Renal cortical epithelial cell (primary cell): ENCODE measurements around the gene RACGAP1. TPM values are rescaled to one million over a fixed set of nuclear protein-coding genes. Genes with fewer than 3 reads are reported as not detected.
"Not testable (repeated sequence)": the region's sequence is repeated elsewhere in the genome, so short reads cannot be mapped to it uniquely, and the experiment has no call there.

Experiments used
- DNase-seq: peaks from one replicate; pipeline ENCODE4 v3.0.0-alpha.2; 2011; ENCODE audit warnings: low read depth
- total RNA-seq: library from RNA; depleted of rRNA; stranded (reverse); fragments of >200 nt; gene quantifications from 2 replicates; pipeline ENCODE4 v1.2.3, GENCODE V29; 2014

The RACGAP1 gene
- total RNA-seq, 1 donor from 2014 or later: 20.7 TPM

DNA sequence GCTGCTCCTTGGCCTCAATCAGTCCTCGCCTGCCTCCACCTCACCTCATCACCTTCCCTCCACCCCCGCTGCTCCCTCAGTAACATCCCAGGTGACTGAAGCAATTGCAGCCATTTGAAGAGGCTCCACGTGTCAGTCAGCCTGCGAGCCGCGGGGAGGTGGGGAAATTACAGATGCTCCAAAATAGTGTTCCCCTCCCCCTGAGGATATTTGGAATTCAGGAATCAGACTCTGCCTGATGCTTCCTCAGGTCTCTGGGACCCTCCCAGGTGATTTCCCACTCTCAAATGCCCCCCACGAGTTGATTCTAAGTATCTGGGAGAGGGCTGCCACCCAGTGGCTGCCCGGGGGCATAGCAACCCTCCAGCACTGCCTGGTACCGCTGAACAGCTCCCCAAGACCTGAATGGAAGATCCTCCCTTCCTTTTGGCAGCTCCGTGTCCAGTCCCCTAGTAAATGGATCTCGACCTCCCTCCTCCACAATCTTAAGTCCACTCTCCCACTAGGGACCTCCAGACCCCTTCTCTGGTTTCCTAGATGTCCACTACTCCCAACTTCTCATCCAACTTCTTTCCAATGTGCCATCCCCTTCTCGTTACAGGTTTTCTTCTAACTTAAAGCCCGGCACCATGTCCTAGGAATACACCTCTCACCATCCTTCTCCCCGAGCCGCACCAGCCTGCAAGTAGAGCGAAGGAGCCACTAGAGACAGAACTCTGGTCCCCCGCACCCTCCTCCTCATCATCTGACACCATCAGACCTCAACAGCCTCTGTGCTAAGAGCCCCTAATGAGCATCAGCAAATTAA, 30.7 kb upstream of the RACGAP1 start:
- DNase-seq: peak; percentile 32

DNA sequence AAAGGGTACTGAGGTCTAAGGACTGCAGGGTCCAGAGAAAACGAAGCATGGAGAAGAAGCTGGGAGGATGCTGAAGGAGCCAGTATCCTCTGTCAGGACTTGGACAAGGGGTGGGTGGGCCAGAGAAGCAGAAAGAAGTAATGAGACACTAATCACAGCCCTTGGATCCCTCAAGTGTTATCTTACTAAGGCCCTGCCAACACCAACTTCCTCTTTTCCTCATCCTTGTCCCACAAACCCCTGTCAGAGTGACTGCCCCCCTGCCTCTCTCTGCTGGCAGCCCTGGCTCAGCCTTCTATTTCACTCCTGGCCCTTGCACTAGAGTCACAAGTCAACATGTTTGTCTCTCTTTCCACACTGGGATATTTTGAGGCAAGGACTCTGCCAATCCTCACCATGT, 28.3 kb upstream of the RACGAP1 start:
- no peak for DNase-seq

DNA sequence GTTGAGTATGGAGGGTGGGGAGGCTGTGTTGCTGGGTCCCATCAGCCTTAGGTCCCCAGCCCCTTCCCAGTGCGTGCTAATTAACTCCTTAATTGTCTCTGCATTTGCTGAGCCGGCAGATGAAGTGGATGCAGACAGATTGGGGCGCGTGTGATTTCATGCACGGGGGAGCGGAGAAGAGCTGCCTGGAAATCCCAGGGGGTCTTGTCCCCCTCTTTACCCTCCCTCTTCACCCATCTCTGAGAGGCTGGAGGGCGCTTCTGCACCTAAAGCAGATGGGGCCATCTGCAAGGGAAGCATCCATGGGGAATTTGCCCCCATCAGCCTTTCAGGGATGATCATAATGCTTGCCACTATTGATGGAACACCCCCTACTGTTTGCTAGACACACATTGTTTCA, 27.7 kb upstream of the RACGAP1 start:
- DNase-seq: no peak

DNA sequence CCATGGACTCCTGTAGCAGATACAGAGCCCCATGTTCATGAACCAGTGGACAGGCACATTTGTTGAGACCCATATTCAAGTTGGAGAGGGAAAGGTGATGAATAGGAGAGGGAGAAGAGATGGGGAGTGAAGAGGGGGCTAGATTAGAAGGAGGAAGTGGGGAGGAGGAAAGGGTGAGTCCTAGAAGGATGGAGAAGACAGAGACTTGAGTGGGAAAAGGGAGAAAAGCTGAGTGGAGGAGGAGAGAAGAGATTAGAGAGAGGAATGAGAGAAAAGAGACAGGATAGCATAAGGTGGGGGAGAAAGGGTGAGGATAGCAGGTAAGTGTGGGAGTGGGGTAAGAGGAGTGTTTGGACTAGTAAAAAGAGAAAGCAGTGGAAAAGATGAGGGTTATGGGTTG, 27.2 kb upstream of the RACGAP1 start:
- no peak for DNase-seq

DNA sequence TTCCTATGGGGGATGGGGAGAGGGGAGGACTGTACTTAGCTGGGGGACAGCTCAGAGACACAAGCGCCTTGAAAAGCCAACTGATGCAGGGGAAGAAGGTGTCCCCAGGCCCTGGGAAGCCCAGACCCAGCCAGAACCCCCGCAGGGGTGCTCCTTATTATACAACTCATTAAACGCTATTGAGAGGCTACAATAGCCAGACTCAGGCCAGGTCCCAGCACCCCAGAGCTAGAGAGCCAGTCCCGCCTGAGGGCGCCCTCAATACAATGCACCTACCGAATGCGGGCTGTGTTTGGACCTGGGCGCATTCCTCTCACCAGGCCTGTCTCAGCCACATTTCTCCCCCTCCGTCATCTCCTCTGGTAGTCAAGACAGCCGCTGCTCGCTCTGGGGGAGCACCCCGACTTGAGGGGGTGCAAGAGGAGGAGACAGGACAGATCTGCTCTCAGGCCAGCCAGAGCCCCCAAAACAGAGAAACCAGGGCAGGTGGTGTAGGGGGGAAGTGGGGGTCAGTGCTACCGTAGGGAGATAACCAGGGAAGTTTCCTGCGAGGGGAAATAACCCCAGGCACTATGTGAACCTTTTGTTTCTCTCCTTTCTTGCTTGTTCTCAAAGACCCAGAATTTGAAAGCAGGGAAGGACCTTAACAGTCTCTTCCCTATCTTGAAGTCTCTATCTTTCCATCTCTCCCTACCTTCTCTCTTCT, 26.0 kb upstream of the RACGAP1 start:
- DNase-seq: no peak

DNA sequence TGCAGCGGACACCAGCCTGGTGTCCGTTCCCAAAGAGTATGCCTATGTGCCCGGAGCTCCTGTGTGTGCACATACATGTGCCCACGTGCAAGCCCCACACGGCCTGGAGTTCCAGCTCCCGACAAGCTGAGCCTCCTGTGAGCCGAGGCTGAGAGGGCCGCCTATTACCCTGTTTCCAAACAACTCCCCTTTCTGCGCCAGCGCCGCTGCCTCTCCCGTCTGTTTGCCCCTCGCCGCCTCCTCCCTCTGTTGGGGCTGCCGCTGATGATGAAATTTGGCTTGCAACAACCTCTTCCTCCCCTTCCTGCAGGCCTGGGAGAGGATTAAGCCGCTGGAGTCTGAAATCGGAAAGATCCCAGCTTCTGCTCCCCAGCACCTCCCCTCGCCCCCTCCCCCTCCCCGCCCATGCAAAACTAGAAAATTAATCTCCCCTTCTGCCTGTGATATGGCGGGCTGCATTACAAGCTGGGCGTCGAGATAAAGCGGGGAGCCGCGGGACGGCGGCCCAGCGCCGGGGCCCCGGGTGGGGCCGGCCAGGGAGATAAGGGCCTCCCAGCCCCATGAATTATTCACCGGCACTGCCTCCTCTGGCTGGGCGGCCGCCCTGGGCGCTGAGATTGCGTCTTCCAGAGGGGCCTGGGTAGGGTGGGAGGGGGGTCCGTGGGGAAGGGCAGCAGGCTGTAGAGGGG, 25.3 kb upstream of the RACGAP1 start:
- DNase-seq: no peak

DNA sequence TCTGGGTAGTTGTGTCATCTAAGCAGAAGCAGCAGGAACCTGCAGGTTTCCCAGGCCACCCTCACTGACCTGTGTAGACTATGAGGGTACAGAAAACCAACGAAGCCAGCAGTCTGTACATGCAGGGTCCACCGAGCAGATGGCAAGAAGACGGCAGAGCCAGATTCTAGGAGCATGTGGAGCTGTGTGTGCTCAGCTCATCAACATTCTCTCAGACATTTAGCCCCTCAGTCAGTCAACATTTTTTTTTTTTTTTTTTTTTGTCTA, 24.8 kb upstream of the RACGAP1 start:
- DNase-seq: no peak

DNA sequence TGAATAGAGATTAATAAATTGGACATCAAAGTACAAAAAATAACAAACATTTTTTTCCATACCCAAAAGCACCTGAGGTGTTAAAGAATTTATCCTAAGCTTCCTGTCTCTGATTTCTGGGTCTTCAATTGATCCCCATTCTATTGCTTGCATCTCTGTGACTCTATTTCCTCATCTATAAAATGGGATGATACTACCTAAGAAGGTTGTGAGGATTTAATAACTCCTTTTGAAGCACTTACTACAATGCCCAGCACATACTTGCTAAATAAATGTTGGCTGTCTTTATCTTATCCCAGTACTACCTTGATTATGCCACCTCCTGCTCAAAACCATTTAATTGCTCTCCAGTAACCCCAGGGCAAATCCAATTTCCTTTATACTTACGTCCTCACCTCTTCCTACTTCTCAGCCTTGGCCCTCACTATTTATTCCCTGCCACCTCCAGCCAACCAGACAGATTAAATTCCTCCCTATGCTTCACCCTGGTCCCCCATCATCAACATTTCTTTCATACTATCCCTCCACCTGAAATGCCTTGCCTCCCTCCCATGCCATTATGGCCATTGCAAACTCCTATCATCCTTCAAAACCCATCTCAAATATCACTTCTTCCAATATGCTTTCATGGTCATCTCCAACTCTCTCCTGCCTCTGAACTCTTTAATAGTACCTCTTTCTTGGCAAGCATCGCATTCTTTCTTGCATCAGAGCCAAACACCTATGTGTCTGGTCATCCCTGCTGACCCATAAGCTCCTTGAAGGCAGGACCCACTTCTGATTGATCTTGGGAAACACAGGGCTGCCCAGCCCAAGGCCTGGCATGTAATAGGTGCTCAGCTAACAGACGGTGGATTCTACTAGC, 24.2 kb upstream of the RACGAP1 start:
- DNase-seq: no peak

DNA sequence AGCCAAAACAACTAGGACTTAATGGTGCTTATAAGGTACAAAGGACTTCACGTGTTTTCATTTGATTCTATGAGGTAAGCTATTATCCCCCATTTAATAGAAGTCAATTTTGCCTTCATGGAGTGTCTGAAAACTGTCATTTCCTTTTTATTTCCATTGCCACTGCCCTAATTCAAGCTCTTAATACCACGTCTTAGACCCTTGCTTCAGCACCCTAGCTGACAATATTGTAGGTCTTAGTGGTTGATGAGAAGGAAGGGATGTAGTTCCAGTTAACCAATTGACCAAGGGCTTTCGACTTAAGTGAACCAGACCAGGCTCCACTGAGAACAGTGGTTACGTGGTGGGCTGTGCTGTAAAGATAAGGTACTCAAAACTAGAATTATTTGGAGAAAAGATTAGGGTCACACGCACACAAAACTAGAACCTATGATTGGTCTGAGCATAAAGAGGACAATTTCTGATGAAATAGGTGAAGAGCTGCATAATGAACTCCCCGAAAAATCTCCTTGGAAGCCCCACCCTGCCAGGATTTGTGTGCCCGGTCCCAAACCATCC, 22.5 kb upstream of the RACGAP1 start:
- DNase-seq: no peak

DNA sequence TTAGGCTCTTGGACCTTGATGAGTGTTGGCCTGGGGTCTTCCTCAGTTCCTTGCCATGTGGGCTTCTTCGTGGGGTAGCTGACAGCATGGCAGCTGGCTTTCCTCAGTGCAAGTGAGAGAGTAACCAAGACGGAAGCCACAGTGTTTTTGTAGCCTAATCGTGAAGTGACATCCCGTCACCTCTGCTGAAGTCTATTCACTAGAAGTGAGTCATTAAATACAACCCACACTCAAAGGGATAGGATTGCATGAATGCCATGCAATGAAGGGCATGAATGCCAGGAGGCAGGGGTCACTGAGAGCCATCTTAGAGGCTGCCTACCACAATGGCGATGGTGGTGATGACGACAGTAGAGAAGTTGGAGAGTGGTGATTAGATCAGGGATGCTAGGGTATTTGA, 18.6 kb upstream of the RACGAP1 start:
- no peak for DNase-seq

DNA sequence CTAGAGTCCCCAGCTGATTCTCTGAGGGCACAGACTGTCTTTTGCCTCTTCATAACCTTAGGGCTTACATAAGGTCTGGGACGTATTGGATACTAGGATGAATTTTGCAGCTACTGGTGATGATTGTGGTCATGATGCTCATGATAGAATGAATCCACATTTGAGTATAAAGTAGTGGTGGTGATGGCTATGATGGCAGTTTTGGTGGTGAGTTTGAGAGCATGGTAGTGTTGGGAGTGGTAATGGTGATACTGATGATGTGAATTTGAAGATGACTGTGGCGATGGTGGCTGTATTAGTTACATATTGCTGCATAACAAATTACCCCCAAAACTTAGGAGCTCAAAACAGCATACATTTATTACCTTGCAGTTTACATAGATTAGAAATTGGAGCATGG, 18.0 kb upstream of the RACGAP1 start:
- DNase-seq: no peak

DNA sequence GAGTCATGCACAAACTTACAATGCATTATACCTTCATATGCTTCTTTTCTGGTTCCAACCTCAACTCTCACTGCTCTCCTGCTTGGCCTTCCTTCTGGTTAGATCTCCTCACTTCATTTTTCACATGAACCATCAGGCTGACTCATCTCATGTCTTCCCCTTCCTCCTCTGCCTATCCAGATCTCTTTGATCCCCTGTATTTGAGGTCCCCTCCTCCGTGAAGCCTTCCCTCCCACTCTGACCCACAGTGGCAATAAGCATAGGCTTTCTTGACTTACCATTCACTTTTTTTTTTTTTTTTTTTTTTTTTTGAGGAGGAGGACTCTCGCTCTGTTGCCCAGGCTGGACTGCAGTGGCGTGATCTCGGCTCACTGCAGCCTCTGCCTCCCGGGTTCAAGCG, 17.4 kb upstream of the RACGAP1 start:
- DNase-seq: no peak

DNA sequence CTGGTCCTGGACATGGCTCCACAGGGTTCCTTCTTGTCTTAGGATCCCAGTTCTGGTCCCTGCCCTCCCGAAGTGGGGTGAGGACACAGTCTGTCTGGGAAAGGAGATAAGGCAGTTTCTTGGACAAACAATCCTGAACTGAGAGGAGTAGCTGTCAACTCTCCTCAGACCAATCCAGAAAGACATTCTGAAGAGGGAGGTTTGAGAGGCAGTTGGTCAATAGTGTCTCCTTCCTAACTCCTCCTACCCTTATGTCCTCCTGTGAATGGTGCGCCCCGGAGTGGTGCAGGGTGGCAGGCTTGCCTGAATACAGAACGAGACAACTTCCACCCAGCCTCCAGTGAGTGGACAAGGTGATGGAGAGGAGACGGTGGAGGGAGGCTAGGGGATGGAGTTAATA, 16.7 kb upstream of the RACGAP1 start:
- no peak for DNase-seq

DNA sequence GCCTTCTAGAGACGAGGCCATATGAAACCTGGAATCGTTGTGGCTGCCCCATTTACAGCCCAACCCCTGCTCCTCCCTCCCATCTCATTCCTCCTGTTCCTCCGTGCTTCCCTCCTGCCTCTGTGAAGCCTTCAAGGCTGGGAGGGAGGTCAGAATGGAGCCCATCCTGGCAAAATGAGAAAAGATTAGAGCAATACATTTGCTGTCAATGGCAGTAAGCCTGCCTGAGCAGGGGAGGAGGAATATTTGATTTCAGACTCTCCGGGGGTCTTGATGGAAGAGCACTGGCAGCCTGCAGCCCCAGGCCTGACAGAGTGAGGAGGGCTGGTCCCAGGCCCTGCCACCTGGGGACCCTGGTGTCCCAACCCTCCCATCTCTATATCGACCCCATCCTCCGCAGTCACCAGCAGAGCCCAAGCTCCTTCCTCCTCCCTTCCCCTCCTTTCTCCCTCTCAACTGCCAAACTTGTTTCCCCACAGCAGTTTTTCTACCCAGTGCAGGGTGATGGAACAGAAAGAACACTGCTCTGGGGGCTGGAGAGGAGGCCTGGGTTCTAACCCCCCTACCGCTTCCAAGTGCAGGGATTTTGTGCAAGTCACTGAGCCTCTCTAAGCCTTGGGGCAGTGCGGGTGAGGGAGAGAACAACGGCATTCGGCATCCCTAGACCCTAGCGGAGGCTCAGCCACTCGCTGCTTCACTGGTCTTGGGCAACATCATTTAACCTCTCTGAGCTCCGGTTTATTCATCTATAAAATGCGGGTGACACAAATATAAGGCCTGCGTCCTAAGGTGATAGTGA, 16.0 kb upstream of the RACGAP1 start:
- DNase-seq: no peak

DNA sequence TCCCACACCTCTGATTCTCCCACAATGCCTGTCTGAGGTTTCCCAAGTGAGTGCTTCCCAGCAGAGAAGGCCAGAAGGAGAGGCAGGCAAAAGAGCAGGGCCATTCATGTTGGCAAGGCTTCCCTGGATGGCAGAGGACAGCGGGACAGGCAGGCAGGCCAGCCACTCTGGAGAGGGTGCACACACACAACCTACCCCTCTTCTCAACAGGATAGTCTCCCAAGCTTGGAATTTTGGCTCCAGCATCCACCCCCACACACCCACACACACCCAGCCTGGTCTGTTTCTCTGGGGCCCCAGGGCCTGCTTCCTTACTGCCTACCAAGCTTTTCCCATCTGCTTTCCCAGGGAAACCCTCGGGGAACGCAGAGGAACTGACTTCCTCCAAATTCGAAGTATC, 15.4 kb upstream of the RACGAP1 start:
- DNase-seq: no peak

DNA sequence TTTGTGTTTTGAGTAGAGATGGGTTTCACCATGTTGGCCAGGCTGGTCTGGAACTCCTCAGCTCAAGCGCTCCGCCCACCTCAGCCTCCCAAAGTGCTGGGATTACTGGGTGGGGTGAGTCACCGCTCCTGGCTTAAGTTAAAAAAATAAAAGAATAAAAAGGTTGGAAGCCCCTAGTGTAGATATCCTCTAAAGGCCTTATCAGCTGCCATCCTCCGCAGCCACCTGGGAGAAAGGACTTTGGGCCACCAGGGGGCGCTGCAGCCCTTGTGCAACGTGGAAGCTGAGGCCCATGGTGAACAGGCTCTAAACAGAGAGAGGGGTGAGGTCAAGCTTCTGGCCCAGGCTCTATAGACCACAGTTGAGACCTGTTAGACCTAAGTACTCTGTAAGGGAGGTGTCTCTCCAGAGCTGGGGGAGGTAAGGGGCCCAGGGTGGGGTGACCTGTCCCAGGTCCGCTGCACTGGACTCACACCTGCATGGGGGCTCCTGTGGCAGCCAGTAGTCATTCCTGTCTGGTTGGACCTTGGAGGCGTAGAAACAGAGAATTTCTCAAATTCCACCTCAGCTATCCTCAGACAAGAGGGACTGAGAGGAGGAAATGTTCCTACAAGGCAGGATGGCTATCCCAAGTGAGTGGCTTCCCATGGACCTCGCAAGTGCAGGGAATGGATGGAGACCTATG, 14.0 kb upstream of the RACGAP1 start:
- peak; percentile 39 for DNase-seq

DNA sequence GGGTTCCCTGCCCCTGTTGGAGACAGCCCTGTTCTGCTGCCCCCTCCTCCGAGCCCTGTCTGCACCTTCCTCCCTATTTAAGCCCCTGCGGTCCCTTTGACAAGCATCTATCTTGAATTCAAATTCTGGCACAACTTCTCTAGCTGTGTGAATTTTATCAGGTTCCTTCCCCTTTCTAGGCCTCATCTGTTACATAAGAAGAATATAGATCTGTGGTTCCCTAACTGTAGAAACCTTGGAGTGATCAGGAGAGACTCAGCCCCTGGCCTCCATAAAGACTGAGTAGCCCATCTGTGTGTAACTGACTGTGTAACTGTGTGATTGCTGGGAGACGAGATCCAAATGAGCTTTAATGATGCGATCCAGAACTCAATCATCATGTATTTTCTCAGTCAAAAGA, 13.0 kb upstream of the RACGAP1 start:
- DNase-seq: no peak

DNA sequence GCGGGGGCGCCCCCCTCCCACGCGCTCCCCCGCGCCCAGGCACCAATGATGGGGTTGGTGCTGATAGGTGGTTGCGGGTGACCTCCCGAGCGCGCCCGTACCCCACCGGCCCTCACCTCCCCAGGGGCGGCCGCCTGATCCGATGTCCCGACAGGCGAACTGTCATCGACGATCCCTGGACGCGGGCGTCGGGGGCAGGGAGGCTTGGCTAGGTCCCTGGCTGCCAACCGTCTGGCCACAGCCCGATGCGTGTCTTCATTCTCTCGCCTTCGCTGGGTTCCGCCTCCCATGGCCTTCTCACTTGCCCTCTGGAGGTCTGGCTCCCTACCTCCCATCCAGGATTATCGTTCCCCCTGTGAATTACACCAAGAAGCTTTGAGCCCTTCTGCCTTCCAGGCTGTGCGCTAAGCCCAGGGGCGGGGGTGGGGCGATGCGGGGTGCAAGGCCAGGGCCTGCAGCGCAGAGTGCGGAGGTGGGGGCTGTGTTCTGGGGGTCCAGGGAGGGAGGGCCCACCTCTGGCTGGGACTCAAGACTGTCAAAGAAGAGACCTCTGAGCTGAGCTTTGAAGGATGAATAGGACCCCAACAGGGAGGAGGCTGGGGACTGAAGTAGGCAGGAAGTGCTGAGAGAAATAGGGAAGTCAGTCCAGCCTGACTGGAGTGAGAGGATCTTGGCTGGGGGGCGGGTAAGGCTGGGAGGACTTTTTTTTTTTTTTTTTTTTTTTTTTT, 7.7 kb upstream of the RACGAP1 start:
- DNase-seq: no peak

DNA sequence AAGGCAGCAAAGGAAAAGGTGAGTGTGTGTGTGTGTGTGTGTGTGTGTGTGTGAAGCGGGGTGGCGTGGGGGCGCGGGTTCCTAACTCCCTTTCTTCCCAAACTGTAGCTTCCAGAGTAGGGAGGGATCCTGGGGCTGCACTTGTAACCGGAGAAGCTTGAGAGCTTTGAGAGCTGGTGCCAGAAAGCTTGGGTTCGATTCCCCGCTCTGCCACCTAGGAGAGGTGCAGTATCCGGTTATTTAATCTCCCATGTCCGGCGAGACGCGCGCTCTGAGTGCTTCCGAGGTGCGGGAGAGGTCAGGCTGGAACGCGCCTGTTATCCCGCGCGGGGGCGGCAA, 7.2 kb upstream of the RACGAP1 start:
- DNase-seq: no peak

DNA sequence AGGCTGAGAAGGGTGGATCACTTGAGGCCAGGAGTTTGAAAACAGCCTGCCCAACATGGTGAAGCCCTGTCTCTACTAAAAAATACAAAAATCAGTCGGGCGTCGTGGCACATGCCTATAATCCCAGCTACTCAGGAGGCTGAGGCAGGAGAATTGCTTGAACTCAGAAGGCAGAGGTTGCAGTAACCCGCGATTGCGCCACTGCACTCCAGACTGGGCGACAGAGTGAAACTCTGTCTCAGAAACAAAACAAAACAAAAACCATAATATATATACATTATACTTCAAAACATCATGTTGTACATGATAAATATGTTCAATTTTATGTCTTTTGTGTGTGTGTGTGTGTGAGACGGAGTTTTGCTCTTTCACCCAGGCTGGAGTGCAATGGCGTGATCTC, 5.2 kb upstream of the RACGAP1 start:
- not testable (repeated sequence) for DNase-seq
